Lower leg skin (tissue), 3 donors: ENCODE measurements around the gene NEU1.

Source experiments
- POLR2A ChIP-seq, 2 donors: fragments of 450-650 bp; IDR thresholded peaks; one replicate each; pipeline ENCODE4 v1.6.1; 2016 to 2017; ENCODE audit warnings: antibody characterized with exemption in 2 of 2, mild to moderate bottlenecking in 1 of 2, moderate library complexity in 1 of 2
- TF ChIP-seq, protein P1 (sequence below), 3 donors: fragments of 450-650 bp; IDR thresholded peaks; one replicate each; pipeline ENCODE4 v1.5.1; 2016; ENCODE audit warnings: antibody characterized with exemption in 3 of 3, mild to moderate bottlenecking in 3 of 3, moderate library complexity in 2 of 3

DNA sequence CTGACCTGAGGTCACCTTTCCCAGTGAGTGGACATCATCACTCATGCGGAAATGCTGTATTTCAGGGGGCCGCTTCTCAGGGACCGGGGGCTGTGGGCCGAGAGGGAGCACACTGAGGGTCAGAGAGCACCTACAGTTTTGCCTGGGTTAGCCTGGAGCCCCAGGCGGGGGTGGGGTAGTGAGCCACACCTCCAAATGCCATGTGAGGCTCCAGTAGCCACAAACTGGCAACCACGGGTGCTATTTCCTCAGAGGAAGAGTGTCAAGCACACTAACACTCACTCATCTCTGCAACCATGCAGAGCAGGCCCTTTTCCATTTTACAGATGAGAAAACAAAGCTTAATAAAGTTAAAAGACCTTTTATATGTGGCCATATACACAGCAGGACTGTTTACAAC is 30.2 kb upstream of the NEU1 start:
- TF ChIP-seq, protein P1, sequence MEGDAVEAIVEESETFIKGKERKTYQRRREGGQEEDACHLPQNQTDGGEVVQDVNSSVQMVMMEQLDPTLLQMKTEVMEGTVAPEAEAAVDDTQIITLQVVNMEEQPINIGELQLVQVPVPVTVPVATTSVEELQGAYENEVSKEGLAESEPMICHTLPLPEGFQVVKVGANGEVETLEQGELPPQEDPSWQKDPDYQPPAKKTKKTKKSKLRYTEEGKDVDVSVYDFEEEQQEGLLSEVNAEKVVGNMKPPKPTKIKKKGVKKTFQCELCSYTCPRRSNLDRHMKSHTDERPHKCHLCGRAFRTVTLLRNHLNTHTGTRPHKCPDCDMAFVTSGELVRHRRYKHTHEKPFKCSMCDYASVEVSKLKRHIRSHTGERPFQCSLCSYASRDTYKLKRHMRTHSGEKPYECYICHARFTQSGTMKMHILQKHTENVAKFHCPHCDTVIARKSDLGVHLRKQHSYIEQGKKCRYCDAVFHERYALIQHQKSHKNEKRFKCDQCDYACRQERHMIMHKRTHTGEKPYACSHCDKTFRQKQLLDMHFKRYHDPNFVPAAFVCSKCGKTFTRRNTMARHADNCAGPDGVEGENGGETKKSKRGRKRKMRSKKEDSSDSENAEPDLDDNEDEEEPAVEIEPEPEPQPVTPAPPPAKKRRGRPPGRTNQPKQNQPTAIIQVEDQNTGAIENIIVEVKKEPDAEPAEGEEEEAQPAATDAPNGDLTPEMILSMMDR (IDR thresholded peaks at IDR 0.05): no peak
- TF ChIP-seq POLR2A (IDR thresholded peaks at IDR 0.05): no peak
